H1 (cell line): Measurements from ENCODE around the gene GALR2. TPM values are rescaled to one million over a fixed set of nuclear protein-coding genes. Genes with fewer than 3 reads are reported as not detected.

Source experiments
- CTCF ChIA-PET: fragments of 300-600 bp; sonication (Branson Sonifier 250); formaldehyde crosslinking; loops from one replicate; lab custom pipeline; 2021; ENCODE audit not compliant: partially characterized antibody; lab: Charles Lee
- POLR2A ChIA-PET: fragments of 300-600 bp; sonication (Branson Sonifier 250); formaldehyde crosslinking; loops from one replicate; lab custom pipeline; 2021; ENCODE audit warnings: inconsistent platforms; ENCODE audit not compliant: partially characterized antibody; lab: Charles Lee
- DNase-seq, 2 experiments: peaks; one replicate each; pipeline versions ENCODE4 v3.0.0 to v3.0.0-alpha.2; 2010 to 2022; ENCODE audit warnings: low spot score in 2 of 2, low read depth in 1 of 2, mixed read lengths in 1 of 2
- FAIRE-seq: peaks from 2 replicates; lab custom pipeline; 2011; peaks lifted over from hg19 to GRCh38; lab: Jason Lieb, UNC
- H2AFZ ChIP-seq: 2 replicates; pipeline ENCODE4 v1.8.1; 2012; ENCODE audit warnings: low read length, inconsistent platforms
- H2AK5ac ChIP-seq: 2 replicates; pipeline ENCODE4 v1.6.1; 2013; ENCODE audit warnings: low read depth, low read length
- H2BK120ac ChIP-seq: replicated peaks from 2 replicates; pipeline ENCODE3; 2013; ENCODE audit warnings: low read depth, low read length, inconsistent platforms
- H2BK12ac ChIP-seq: 2 replicates; pipeline ENCODE4 v1.6.1; 2013; ENCODE audit warnings: low read depth, low read length
- H2BK15ac ChIP-seq: 2 replicates; pipeline ENCODE4 v1.6.1; 2013; ENCODE audit warnings: low read length
- H2BK20ac ChIP-seq: 2 replicates; pipeline ENCODE4 v1.6.1; 2013; ENCODE audit warnings: low read length
- H2BK5ac ChIP-seq: 2 replicates; pipeline ENCODE4 v1.6.1; 2013; ENCODE audit warnings: low read depth, low read length
- H3K14ac ChIP-seq: 2 replicates; pipeline ENCODE4 v1.6.1; 2013; ENCODE audit warnings: inconsistent platforms; ENCODE audit not compliant: insufficient read length
- H3K18ac ChIP-seq: 2 replicates; pipeline ENCODE4 v1.6.1; 2013; ENCODE audit warnings: low read length; ENCODE audit errors: extremely low read depth
- H3K23ac ChIP-seq: 2 replicates; pipeline ENCODE4 v1.6.1; 2013; ENCODE audit warnings: inconsistent platforms; ENCODE audit not compliant: insufficient read length
- H3K23me2 ChIP-seq: 2 replicates; pipeline ENCODE4 v1.6.1; 2013; ENCODE audit warnings: low read depth, low read length
- H3K27ac ChIP-seq: 2 replicates; pipeline ENCODE4 v1.6.1; 2011; ENCODE audit warnings: low read depth, low read length, inconsistent platforms
- H3K27me3 ChIP-seq, 4 experiments: replicated peaks in 1 of 4; 1 replicate in 1 of 4; 2 replicates in 3 of 4; pipeline versions ENCODE4 v1.6.1 to v1.8.1; 2011 to 2013; ENCODE audit warnings: low read length in 3 of 4, mild to moderate bottlenecking in 3 of 4, inconsistent platforms in 2 of 4, mixed read lengths in 2 of 4, moderate library complexity in 1 of 4; ENCODE audit not compliant: control insufficient read depth in 3 of 4, insufficient read depth in 3 of 4; ENCODE audit errors: extremely low read depth in 1 of 4
- H3K36me3 ChIP-seq, 4 experiments: 2 replicates each; pipeline versions ENCODE4 v1.6.1 to v1.8.1; 2011 to 2013; ENCODE audit warnings: mild to moderate bottlenecking in 4 of 4, low read length in 3 of 4, moderate library complexity in 2 of 4, control low read depth in 1 of 4, inconsistent platforms in 1 of 4; ENCODE audit not compliant: insufficient read depth in 4 of 4, control insufficient read depth in 2 of 4
- H3K4ac ChIP-seq: replicated peaks from 2 replicates; pipeline ENCODE3; 2013; ENCODE audit warnings: low read length, low read depth, mixed read lengths, inconsistent platforms; ENCODE audit not compliant: insufficient read length
- H3K4me1 ChIP-seq, 4 experiments: replicated peaks in 1 of 4; 1 replicate in 1 of 4; 2 replicates in 3 of 4; pipeline versions ENCODE4 v1.6.1 to v1.8.1; 2011 to 2013; ENCODE audit warnings: low read length in 3 of 4, inconsistent platforms in 2 of 4, mixed read lengths in 1 of 4; ENCODE audit not compliant: insufficient read depth in 4 of 4, control insufficient read depth in 3 of 4
- H3K4me2 ChIP-seq, 2 experiments: 2 replicates each; pipeline versions ENCODE4 v1.6.1 to v1.8.1; 2011 to 2013; ENCODE audit warnings: low read depth in 2 of 2, low read length in 2 of 2, control low read depth in 1 of 2, inconsistent platforms in 1 of 2, mild to moderate bottlenecking in 1 of 2; ENCODE audit not compliant: insufficient read depth in 1 of 2
- H3K4me3 ChIP-seq, 4 experiments: fragments of 200-600, 300-600 bp in 1 of 4; sonication (generic), shearing (Covaris generic), sonication (Bioruptor Twin) in 1 of 4; 2 replicates each; pipeline versions ENCODE4 v1.5.1 to v1.8.1; 2011 to 2016; ENCODE audit warnings: low read length in 4 of 4, low read depth in 3 of 4, control low read depth in 2 of 4, inconsistent platforms in 2 of 4, mild to moderate bottlenecking in 2 of 4, mixed read lengths in 1 of 4, moderate library complexity in 1 of 4; ENCODE audit not compliant: insufficient read depth in 2 of 4; ENCODE audit errors: extremely low read depth in 1 of 4
- H3K56ac ChIP-seq: replicated peaks from 2 replicates; pipeline ENCODE3; 2013; ENCODE audit warnings: low read depth, mild to moderate bottlenecking, mixed read lengths, low read length, inconsistent platforms; ENCODE audit not compliant: insufficient read length
- H3K79me1 ChIP-seq: 2 replicates; pipeline ENCODE4 v1.6.1; 2013; ENCODE audit warnings: low read depth, low read length, control low read depth
- H3K79me2 ChIP-seq, 2 experiments: 2 replicates each; pipeline versions ENCODE4 v1.6.1 to v1.8.1; 2012 to 2013; ENCODE audit warnings: low read length in 2 of 2, mild to moderate bottlenecking in 2 of 2, inconsistent platforms in 1 of 2; ENCODE audit not compliant: insufficient read depth in 2 of 2, control insufficient read depth in 1 of 2
- H3K9ac ChIP-seq, 4 experiments: replicated peaks in 1 of 4; 1 replicate in 1 of 4; 2 replicates in 3 of 4; pipeline versions ENCODE4 v1.6.1 to v1.8.1; 2011 to 2013; ENCODE audit warnings: low read depth in 3 of 4, low read length in 3 of 4, control low read depth in 2 of 4, mild to moderate bottlenecking in 2 of 4, moderate library complexity in 2 of 4, inconsistent platforms in 1 of 4; ENCODE audit errors: extremely low read depth in 1 of 4
- H3K9me3 ChIP-seq, 2 experiments: 2 replicates each; pipeline versions ENCODE4 v1.6.1 to v1.8.1; 2012 to 2013; ENCODE audit warnings: mild to moderate bottlenecking in 2 of 2, moderate library complexity in 2 of 2, control low read depth in 1 of 2, inconsistent platforms in 1 of 2, low read depth in 1 of 2, low read length in 1 of 2, mixed read lengths in 1 of 2; ENCODE audit not compliant: insufficient read depth in 2 of 2
- H4K20me1 ChIP-seq, 2 experiments: replicated peaks in 1 of 2; 2 replicates each; pipeline versions ENCODE3 to v1.8.1; 2011 to 2013; ENCODE audit warnings: inconsistent platforms in 2 of 2, low read length in 2 of 2, mild to moderate bottlenecking in 1 of 2; ENCODE audit not compliant: insufficient read depth in 2 of 2, control insufficient read depth in 1 of 2
- H4K5ac ChIP-seq: 2 replicates; pipeline ENCODE4 v1.6.1; 2013; ENCODE audit warnings: low read length, low read depth, mixed read lengths, inconsistent platforms; ENCODE audit not compliant: insufficient read length
- H4K8ac ChIP-seq: 2 replicates; pipeline ENCODE4 v1.8.0; 2013; ENCODE audit warnings: mild to moderate bottlenecking, moderate library complexity, low read length, inconsistent platforms; ENCODE audit not compliant: insufficient read depth; ENCODE audit errors: extremely low read depth
- H4K91ac ChIP-seq: replicated peaks from 2 replicates; pipeline ENCODE3; 2013; ENCODE audit warnings: low read length, mixed read lengths, inconsistent platforms; ENCODE audit not compliant: insufficient read length
- CEBPB ChIP-seq: IDR thresholded peaks from 2 replicates; pipeline ENCODE4 v1.6.1; 2012; ENCODE audit warnings: low read depth, low read length
- CHD2 ChIP-seq: IDR thresholded peaks from 2 replicates; pipeline ENCODE4 v1.6.1; 2012; ENCODE audit warnings: low read length, improper control_type of control experiment
- CREB1 ChIP-seq: IDR thresholded peaks from 2 replicates; pipeline ENCODE4 v1.6.1; 2012; ENCODE audit warnings: inconsistent platforms
- NANOG ChIP-seq: IDR thresholded peaks from 2 replicates; pipeline ENCODE4 v1.6.1; 2011; ENCODE audit warnings: low read length, low read depth, mild to moderate bottlenecking, inconsistent platforms; ENCODE audit not compliant: insufficient read depth, poor library complexity, severe bottlenecking
- SIN3A ChIP-seq, 2 experiments: IDR thresholded peaks in 1 of 2; conservative IDR thresholded peaks in 1 of 2; 2 replicates each; pipeline ENCODE4 v1.6.1; 2011 to 2012; ENCODE audit warnings: low read length in 2 of 2, improper control_type of control experiment in 1 of 2, low read depth in 1 of 2, mild to moderate bottlenecking in 1 of 2
- SUZ12 ChIP-seq: fragments of 200-600 bp; sonication (generic); IDR thresholded peaks from 2 replicates; pipeline ENCODE4 v1.6.1; 2012; ENCODE audit warnings: mild to moderate bottlenecking, inconsistent platforms, low read length, moderate library complexity, mixed read lengths
- WGBS, 2 experiments: shearing (Covaris generic) in 1 of 2; methylation state at CpG; one replicate each; pipeline versions ENCODE4 v1.1.6 to v1.1.7; 2013 to 2015; ENCODE audit warnings: low lambda C conversion rate in 2 of 2, mixed read lengths in 2 of 2, inconsistent platforms in 1 of 2, low coverage in 1 of 2, missing lambda C conversion rate in 1 of 2; ENCODE audit not compliant: insufficient replicate concordance in 2 of 2, insufficient coverage in 1 of 2, insufficient read length in 1 of 2; ENCODE audit errors: extremely low coverage in 1 of 2, missing lambda C conversion rate in 1 of 2; 5-methylcytosine and 5-hydroxymethylcytosine counted together
- polyA plus RNA-seq, 7 experiments: library from polyadenylated mRNA; depleted of rRNA in 3 of 7; stranded (reverse) in 5 of 7; unstranded in 2 of 7; fragments of >200 nt in 5 of 7; fragments of 200-250 nt in 2 of 7; gene quantifications; 1 replicate in 5 of 7; 2 replicates in 1 of 7; 4 replicates in 1 of 7; pipeline versions ENCODE4 v1.2.1 to v1.2.3, GENCODE V29; 2011 to 2013; ENCODE audit warnings: missing spikeins in 2 of 7, mixed read lengths in 2 of 7
- total RNA-seq: library from RNA; stranded (reverse); fragmentation: NEBNext Ultra II Directional; extraction: Animal tissue kit (Norgen Biotek cat#: 25700); gene quantifications from 2 replicates; pipeline ENCODE4 v1.2.1, GENCODE V29; 2021
- TF ChIP-seq, protein P1 (sequence below): IDR thresholded peaks from 2 replicates; pipeline ENCODE4 v1.6.1; 2011; ENCODE audit warnings: low read length, improper control_type of control experiment
- TF ChIP-seq, protein P2 (sequence below): IDR thresholded peaks from 2 replicates; pipeline ENCODE4 v1.6.1; 2011; ENCODE audit warnings: low read depth, mild to moderate bottlenecking, low read length; ENCODE audit not compliant: insufficient read depth

The GALR2 gene
- total and polyA plus RNA-seq, 2 of the 8 experiments (the other 6 are each of a cell fraction or from before 2014, with no cell fraction given): 0.86 to 2.2 TPM

DNA sequence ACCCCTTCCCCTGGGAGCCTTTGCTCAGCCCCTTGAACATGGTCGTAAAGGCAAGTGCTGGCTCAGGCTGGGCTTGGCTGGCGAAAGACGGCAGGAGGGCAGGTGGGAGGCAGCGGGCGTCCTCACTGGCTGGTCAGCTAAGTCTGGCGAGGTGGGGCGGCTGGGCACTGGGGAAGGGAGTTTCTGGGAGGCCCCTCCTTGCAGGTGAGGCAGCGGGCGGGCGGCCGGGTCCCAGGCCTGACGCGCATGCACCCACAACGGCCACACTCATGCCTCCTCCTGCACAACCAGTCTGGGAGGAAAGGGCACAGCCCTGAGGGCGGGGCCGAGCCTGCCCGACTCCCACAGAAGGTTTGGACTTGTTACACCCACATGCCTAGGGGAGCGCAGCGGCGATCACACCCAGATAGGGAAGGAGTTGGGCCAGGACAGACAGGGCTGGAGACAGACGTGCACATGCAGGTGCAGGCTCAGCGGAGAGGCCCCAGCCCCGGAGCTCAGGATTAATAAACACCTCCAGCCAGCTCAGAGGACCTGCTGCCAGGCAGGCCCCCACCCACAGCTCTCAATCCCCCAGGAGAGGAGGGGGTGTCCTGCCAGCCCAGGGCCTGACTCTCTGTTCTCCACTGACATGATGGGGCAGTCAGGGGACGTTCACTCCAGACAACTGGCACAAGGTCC lies 47.3 kb upstream of the GALR2 start, which contains the start of gene EVPL:
Gene EVPL, minus strand, starts transcription at position 148 of the 681 bp plus-strand sequence. Its CDS starts 108 bp downstream, at position 40.
- Histone ChIP-seq H3K79me1 (no peaks in the 10 kb centered on the region), H3K4ac (no peak within 1 kb of the TSS), H2AK5ac (peak within 1 kb of the TSS; percentile 15; the same call in 1 of the 2 replicates), H3K18ac (peak within 1 kb of the TSS; percentile 13; the same call in 1 of the 2 replicates), H3K14ac (no peak within 1 kb of the TSS), H3K79me2 (no peaks in the 10 kb centered on the region), H2BK5ac (no peak within 1 kb of the TSS), H3K27ac (no peak within 1 kb of the TSS), H3K9me3 (no peaks in the 10 kb centered on the region), H3K23me2 (no peaks in the 10 kb centered on the region), H2BK15ac (peak within 1 kb of the TSS; percentile 88; the same call in 1 of the 2 replicates), H4K5ac (no peak within 1 kb of the TSS), H3K4me3 (no peak within 1 kb of the TSS), H3K4me2 (no peak within 1 kb of the TSS), H3K4me1 (peaks cover 0 to 12% (median 4%) of the 10 kb centered on the region in 4 experiments; a peak in 6 of 7 replicates), H2BK120ac (no peak within 1 kb of the TSS), H3K36me3 (no peaks in the 10 kb centered on the region), H2BK12ac (peak within 1 kb of the TSS; percentile 60; the same call in 1 of the 2 replicates), H4K20me1 (no peaks in the 10 kb centered on the region), H3K23ac (no peak within 1 kb of the TSS), H2BK20ac (no peak within 1 kb of the TSS), H4K91ac (no peak within 1 kb of the TSS), H3K27me3 (no peaks in the 10 kb centered on the region), H2AFZ (no peak within 1 kb of the TSS), H4K8ac (no peak within 1 kb of the TSS; the same call in none of the 2 replicates), H3K9ac (no peak within 1 kb of the TSS), H3K56ac (no peak within 1 kb of the TSS)
- DNase-seq (no peak), FAIRE-seq (no peak)
- WGBS, 2 experiments: 78% methylated on average over 17 of the region's 24 CpGs; no CpG with 5 or more reads in 1 of the 2 experiments
- ChIA-PET CTCF (interaction anchor here (13.7 kb wide), 1 partner anchor 19 kb away, joined by 229 read pairs; the partner anchor contains the start of gene CDK3), POLR2A (interaction anchor here (0.7 kb wide), 1 partner anchor 15 kb away, joined by 5 read pairs; no protein-coding TSS in a partner anchor)
- TF ChIP-seq CREB1 (no peak), SUZ12 (no peak), CHD2 (no peak), NANOG (no peak), CEBPB (no peak), SIN3A (conservative IDR thresholded peaks at IDR 0.05 in 1 of 2, IDR thresholded peaks at IDR 0.05 in 1 of 2; ENCODE audit: low read depth in 1 of 2, low read length in 2 of 2) (no peak)
- TF ChIP-seq, protein P1, sequence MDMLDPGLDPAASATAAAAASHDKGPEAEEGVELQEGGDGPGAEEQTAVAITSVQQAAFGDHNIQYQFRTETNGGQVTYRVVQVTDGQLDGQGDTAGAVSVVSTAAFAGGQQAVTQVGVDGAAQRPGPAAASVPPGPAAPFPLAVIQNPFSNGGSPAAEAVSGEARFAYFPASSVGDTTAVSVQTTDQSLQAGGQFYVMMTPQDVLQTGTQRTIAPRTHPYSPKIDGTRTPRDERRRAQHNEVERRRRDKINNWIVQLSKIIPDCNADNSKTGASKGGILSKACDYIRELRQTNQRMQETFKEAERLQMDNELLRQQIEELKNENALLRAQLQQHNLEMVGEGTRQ: no peak
- TF ChIP-seq, protein P2, sequence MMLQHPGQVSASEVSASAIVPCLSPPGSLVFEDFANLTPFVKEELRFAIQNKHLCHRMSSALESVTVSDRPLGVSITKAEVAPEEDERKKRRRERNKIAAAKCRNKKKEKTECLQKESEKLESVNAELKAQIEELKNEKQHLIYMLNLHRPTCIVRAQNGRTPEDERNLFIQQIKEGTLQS: no peak
